ENCODE data around the gene ZNF518B.

Gene ZNF518B, protein sequence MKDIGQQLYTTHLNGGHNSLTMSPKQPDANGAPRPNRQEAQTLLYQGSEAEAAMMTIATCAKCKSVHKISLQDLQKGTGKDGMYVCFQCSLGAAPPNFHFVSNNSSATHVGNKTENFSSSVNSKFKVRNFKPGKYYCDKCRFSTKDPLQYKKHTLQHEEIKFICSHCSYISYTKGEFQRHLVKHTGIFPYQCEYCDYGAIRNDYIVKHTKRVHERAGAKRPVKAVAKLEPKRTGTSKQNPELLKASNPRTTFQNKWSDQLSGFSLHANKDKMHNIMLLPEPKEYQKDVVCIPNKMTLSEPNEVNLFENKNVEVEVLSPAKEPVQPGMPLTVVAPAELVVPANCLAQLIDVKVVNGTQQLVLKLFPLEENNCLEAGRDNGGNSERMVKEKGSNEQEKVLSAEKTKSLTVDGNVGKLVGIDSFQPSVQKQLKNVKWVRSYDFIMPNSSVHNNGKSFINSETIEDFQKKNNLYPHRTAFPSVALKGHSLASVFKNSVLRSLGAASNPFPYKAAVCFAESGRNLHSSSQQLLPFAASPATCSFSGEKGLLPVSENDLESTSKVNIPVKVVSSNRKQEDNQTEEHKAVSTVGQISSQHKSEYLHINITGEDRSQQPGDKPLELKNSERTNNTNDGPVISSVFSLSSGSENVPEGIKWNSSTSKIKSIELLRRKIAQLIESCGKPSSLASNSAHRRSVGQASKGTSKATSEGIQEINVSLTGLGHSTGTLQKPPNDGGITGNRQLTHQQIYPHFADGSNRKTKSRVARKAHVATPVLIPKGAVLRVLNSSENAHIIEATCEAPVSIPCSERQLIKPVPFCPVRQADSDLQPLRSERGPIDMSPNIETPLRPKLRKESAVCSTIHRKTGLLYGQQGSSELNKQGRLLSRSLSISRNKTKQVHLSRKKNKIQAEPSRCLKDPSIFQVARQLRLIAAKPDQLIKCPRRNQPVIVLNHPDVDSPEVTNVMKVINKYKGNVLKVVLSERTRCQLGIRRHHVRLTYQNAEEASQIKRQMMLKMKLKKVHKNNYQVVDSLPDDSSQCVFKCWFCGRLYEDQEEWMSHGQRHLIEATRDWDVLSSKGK

DNA sequence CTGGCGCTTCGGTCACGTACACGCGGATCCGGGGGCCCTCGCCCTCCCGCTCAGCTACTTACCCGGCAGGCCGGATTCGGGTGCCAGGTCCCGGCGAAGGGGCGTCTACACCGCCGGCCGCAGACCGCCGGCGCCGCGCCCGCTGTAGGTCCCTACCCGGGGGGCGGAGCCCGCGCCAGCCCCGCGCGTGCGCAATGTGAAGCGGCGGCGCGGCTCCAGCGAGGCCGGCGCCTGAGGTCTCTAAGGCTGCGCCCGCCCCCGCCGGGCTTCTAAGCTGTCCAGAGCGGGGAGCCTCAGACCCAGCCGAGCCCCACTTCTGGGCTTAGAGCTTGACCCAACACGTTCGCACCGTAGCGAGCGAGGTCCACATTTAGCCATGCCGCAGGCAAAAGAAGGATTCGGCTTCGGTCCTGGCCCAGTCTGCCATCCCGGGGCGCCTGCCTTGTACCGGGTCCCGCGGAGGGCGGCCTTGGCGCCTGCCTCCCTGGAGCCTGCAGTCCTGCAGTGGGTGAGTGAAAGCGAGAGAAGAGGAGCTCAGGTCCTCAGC, at the start of gene ZNF518B:
ZNF518B (minus strand) TSS at position 172 of the 547 bp plus-strand sequence. CDS start 11,098 bp downstream, outside the sequence.
- DNase-seq (ENCODE audit: low read depth) = peak; percentile 70

DNA sequence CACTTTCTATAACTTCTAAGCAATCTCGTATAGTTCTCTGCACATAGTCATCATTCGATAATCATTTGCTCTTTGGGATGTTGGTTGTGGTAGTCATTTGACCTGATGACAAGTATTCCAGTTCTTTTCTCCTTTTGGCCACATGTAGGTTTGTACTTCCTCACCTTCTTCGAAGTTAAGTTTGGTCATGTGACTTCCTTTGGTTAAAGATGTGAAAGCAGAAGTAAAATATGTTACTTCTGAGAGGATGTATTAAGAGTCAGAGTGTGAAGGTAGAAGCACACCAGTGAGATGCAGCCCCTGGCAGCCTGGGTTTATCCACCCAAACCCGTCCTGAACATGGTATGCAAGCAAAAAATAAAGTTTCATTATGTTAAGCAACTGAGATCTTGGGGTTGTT, 48.9 kb upstream of the ZNF518B start:
- DNase-seq (ENCODE audit: low read depth) = no peak

DNA sequence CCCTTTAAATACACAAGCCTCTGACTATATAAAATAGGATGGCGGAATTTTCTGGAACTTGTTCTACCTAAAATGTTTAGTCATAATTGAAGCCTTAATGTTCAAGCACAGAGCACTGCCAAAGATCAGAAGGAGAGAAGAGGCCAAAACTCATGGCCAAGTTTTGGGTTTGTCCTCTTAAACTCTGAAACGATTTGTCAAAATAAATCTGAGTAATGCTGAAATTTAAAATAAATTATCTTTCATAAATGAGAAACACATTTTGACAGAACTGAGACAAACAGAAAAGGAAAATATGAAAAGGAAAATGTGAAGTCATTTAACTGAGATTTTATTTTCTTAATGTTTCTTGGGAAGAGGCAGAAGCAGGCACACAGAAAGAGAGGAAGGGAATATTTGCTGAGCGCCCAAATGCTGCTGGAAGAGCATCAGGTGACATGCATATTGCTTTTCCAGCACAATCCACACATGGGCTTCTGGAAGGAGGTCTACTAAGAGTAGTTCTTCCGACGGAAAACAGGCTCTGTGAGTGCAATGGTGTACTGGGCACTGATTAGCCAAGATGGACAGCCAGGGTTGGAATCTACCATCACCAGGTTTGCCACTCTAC, 47.4 kb upstream of the ZNF518B start:
- no peak for DNase-seq (ENCODE audit: low read depth)

DNA sequence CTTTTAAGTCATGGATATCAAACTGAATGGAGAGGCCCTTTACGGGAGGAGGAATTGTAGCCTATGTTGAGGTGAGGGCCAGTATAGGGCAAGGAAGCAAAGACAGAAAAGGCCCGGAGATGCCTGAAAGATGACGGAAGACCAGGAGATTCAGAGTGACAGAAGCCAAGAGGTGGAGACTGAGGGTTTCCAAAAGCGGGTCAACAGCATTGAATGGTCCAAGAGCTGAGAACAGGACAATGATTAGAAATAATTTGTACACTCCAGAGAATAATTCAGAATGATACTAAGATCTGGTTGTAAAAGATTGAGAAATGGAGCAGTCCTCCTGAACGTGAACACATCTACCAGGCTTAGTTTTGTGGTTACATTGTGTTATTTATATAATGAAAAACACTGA, 45.5 kb upstream of the ZNF518B start:
- DNase-seq (ENCODE audit: low read depth) = no peak

DNA sequence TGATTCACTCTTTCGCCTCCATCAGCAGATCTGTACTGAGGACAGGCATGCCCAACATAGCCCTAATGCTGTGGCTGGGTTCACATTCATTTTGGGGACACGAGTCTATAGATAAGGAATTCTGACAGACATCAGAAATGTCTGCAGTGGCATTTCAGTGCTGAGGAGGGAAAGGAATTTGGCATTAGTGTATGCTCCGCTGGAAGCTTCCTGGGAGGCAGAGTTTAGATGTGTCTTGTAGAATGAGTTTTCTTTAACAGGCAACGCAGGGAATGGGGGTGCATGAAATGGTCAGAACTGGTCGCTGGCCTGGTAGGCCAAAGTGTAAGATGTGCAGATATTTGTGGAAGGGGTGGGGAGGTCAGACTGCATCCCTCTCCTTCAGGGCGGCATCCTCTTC, 43.5 kb upstream of the ZNF518B start:
- no peak for DNase-seq (ENCODE audit: low read depth)

DNA sequence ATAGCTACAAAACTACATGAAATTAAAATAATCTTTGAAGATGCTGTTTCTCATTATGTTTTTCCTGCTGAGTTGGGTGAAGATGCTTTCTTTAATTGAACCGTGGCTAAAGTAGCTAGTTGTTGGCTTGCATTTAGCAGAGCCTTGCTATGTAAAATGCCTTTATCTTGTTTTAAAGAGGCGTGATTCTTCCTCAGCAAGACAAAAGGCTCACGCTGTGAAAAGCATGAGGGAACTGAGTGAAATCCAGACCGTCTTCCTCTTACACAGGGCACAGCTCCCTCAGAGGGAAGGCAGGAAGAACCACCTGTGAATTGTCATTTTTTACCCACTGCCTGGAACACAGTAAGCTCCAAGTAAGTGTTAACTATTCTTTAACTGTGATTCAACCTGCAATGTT, 39.0 kb upstream of the ZNF518B start:
- DNase-seq (ENCODE audit: low read depth) = no peak

DNA sequence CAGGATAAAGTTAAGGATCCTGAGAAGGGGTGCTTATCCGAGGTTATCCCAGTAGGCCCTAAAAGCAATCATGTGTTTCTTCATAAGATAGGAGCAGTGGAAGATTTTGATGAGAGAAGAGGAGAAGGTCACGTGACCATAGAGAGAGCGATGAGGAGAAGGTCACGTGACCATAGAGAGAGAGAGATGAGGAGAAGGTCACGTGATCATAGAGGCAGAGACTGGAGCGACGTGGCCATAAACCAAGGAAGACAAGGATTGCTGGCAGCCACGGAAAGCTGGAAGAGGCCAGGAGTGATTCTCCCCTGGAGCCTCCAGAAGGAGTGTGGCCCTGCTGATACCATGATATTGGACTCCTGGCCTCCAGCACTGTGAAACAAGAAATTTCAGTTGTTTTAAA, 38.4 kb upstream of the ZNF518B start:
- no peak for DNase-seq (ENCODE audit: low read depth)

DNA sequence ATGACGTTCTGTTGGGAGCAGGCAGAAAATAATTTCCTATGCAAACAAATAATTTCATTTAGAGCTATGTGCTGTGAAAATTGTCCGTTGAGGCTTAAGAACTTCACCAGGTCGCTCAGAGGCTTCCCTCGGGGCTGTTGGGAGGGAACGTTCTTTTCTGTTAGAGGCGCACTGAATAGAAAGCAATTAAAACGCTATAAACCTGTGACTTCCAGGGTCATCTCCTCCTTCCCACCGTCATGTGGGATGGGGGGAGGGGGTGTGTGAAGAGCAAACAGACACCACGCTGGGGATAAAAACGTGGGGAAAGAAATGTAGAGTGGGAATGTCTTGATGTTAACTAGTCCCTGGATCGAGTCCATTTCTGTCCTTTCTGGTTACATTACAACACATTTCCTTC, 35.2 kb upstream of the ZNF518B start:
- no peak for DNase-seq (ENCODE audit: low read depth)

DNA sequence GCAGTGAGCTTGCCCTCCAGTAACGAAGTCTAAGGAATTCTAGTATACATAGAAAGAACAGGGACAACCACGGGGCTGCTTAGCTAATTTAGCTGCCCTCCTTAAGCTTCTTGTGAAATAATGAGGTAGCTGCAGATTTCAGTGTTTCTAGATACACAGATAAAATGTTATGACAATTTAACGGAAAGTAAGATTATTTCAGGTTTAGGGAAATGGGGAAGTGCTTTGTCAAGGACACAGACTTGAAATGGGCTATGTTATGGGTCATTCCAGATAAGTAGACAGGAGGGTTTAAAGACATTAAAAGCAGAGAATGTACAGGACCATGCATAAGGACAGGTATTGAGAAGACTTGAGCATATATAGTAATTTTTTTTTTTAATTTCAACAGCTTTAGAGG, 34.2 kb upstream of the ZNF518B start:
- no peak for DNase-seq (ENCODE audit: low read depth)

DNA sequence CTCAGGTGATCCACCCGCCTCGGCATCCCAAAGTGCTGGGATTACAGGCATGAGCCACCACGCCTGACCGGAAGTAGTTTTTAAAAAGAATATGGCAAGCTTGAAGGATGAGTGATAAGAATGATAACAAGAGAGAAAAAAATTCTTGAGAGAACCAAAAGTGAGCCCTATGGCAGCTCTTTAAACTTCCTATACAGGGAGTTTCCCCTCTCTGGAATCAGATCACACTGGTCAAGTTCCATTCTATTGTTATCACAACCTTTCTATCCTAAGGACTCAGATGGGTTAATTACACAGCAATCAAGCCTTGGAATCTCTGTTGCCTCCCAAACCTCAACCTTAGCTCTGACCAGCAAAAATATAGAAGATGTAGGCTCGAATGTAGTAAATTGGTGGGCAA, 33.8 kb upstream of the ZNF518B start:
- no peak for DNase-seq (ENCODE audit: low read depth)

DNA sequence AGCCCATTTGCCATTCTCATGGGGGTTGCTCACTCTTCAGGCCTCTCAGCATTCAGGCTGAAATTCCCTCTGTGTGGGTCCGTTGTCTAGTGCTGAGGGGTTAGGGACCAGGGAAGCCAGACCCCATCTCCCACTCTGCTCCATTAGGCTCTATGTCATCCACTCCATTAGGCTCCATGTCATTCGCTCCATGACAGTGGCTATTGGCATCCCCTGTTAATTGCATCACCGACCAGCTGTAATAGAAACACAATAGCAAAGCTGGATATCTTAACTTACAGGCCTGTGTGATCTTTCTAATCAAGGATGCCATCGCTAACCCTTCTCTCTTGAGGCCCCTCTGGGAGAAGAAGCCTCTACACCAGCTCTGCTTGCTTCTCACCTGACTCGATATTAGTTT, 25.7 kb upstream of the ZNF518B start:
- DNase-seq (ENCODE audit: low read depth) = no peak

DNA sequence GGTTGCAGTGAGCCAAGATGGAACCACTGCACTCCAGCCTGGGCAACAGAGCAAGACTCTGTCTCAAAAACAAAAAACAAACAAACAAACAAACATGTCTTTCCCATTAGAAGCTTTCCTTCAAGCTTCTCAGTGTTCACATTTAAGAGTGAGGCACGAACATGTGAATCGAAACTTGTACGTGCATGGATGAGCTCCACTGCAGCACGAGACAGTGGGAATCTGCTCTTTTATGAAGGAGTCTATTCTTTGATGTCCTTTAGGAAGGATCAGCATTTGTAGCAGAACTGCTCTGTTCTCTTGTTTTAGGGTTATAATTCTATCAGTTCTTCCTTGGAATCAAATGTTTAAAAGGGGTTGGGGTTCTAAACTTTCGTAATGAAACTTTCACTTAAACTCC, 23.4 kb upstream of the ZNF518B start:
- no peak for DNase-seq (ENCODE audit: low read depth)

DNA sequence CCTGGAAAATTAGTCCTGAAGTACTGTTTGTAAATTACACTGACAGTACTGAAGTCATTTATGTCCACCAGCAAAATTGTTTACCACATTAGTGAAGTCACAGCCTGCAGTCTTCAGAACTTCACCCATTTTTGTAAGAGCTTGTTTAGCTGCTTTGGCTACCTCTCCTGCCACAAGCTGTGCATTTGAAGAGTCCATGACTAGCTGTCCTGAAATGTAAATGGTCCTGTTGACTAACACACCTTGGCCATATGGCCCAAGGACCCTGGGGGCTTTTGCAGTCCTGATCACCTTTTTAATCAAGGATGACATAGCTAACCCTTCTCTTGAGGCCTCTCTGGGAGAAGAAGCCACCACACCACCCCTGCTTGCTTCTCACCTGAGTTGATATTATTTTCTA, 21.4 kb upstream of the ZNF518B start:
- no peak for DNase-seq (ENCODE audit: low read depth)

DNA sequence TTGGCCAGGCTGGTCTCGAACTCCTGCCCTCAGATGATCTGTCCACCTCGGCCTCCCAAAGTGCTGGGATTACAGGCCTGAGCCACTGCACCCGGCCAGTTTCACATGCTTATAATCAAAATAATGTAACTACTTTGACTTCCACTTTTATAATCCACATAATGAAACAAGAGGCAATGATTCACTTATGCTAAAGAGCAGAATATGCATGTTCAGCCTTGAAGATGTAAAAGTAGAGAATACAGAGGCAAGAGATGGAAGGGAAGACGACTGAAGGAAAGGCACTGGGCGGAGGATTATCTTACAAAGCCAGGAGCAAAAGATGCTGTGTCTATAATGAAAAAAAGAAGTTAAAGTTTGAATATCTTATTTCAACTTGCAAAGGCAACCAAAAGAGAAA, 13.3 kb upstream of the ZNF518B start:
- no peak for DNase-seq (ENCODE audit: low read depth)

DNA sequence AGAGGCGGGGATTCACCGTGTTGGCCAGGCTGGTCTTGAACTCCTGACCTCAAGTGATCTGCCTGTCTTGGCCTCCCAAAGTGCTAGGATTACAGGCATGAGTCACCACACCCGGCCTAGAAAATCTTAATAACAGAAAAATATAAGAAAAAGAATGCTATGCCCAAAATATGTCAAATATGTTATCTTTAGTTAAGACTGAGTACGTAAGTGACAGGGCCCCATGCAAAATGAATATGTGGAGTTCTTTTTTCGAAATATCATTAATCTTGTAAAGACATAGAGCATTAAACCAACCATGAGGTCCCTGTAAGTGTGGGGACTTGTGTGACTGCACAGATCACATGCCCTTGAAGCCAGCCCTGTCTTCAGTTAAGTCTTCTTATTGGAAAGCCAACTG, 8.9 kb upstream of the ZNF518B start:
- no peak for DNase-seq (ENCODE audit: low read depth)

DNA sequence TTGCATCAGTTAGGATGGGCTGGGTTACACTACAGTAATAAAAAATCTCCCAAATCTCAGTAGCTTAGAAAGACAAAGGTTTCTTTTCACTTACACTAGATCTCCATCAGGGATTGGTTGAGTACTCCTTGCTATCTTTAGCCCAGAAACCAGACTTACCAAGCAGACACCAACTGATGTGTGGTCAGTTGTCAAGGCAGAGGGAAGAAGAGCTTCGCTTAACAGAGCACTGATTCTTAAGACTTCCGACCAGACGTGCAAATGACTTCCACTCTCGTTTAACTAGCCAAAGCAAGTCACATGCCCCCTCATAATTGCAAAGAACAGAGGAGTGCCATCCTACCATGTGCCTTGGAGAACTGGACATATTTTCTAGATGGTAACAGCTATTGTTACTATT, 5.7 kb upstream of the ZNF518B start:
- DNase-seq (ENCODE audit: low read depth) = no peak

DNA sequence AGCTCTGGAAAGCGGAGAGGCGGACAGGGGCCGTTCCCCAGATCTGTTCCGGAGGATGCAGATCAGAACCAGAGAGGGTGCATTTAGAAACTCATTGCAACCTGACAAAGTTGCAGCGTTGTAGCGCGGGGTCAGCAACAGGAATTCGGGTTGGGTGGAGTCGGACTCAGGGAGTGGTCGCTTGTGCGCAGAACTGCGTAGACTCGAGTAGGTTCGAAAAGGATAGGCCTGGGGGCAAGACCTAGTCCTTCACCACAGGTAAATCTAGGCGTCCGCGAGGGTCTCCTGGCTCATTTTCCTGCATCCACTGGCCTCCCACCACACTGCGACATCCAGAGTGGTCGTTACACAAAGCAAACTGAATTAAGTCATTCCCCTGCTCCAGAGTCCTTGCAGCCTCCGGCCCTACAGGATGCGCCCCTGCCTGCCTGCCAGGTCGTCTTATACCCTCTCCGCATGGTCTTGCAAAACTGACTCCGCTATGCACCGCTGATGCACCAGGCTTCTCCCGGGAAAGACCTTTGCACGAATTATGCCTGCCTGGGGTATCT, 4.7 kb upstream of the ZNF518B start:
- DNase-seq (ENCODE audit: low read depth) = no peak

DNA sequence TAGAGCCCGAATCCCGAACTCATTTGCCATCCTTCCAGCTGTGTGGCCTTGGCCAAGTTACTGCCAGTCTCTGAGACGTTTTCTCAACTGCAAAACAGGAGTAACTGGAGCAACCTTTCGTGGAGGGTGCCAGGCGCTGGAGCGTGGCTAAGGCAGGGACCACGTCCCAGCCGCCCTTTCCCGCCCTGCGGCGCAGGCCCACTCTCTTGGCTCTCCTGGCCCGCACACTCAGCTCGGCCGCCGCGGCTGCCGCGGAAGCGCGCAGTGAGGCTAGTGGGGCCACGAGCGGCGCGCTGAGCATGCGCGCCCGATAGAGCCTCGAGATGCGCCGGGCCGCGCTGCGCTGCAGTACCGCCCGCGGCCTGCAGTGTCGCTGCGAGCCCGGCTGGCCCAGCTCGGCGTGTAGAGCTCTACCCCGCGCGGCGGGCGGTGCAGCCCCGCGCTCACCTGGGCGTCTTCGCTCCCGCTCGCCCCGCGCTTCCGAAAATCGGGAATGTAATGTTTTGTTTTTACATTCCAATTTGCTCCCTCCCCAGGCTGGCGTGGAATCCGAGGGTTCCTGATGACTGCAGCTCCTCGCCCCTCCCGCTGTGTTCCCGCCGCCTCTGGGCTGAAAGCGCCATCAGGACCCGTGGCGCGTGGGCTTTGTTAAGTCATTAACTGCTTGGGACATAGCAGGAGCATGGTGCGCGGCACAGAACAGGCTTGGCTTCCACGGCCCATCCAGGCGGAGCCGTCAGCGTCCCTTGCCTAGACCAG, 4.0 kb upstream of the ZNF518B start:
- DNase-seq (ENCODE audit: low read depth) = peak; percentile 58

DNA sequence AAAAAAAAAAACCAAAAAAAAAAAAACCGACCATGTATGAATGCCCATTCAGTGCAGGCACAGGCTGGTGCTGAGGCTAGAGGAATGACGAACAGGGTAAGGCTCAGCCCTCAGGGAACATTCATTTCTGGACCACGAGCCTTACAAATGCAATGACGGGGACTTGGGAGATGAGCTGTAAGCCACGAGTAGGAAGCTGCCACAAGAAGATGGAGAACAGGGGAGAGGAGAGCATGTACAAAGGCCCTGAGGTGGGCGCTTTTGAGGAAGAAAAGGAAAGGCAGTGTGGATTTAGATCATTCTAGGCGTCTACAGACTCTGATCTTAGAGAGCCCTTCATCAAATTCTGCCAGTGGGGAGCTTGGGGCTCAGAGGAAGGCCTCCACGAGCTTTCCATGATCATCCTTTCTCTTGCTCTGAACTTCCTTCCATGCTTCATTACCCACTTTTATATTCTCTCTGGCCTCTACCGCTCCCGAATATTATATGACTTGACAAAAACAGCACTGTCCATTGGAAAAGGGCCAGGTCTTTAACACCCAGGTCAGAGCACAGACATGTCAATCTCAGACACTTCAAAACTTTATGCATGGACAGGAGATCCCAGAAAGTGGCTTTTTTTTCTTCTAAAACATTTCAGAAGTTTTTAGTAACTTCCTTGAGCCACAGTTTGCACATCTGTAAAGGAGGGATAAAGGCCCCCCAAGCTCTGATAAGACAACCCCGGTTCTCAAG, 3.3 kb upstream of the ZNF518B start:
- DNase-seq (ENCODE audit: low read depth) = no peak

DNA sequence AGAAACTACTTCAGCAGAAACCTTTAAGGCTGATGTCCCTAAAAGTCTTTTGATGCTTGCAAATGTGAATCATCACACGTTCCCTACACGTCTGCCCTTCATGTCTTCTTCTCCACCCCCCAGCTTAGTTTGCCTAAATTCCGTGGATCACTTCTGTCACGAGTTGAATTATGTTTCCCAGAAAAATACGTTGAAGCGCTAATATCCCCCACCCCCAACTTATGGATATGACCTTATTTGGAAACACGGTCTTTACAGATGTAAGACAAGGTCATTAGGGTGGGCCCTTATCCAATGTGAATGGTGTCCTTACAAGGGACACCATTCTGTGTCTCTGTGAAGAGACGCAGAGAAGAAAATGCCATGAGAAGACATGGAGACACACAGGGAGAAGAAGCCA, 2.1 kb upstream of the ZNF518B start:
- no peak for DNase-seq (ENCODE audit: low read depth)

Measured in stimulated activated CD8-positive, alpha-beta memory T cell treated with anti-CD3 and anti-CD28 coated beads, Interleukin-4, amount 100 ng/mL, for 24 hours (primary cell).